Endothelial cell of umbilical vein (primary cell): ENCODE results near the gene LAPTM4A. TPM values are rescaled to one million over a fixed set of nuclear protein-coding genes. Genes with fewer than 3 reads are reported as not detected.

Experiments
- BruUV-seq: library from RNA; stranded (reverse); fragments of 400-500 nt; replicated peaks from 2 replicates; lab custom pipeline; 2021; lab: Mats Ljungman, UMichigan
- CTCF ChIA-PET: fragments of 300-600, 350-600 bp; sonication (Branson Sonifier 250); formaldehyde crosslinking; loops from one replicate; lab custom pipeline; 2021; ENCODE audit warnings: antibody characterized with exemption, inconsistent platforms; lab: Charles Lee
- POLR2A ChIA-PET: fragments of 300-600, 350-600 bp; sonication (Branson Sonifier 250); formaldehyde crosslinking; loops from one replicate; lab custom pipeline; 2021; ENCODE audit warnings: antibody characterized with exemption, inconsistent platforms; lab: Charles Lee
- DNase-seq: peaks from one replicate; pipeline ENCODE4 v3.0.0-alpha.2; 2011; ENCODE audit warnings: low read depth, low spot score
- FAIRE-seq: peaks from 2 replicates; lab custom pipeline; 2011; peaks lifted over from hg19 to GRCh38; lab: Jason Lieb, UNC
- H2AFZ ChIP-seq: 2 replicates; pipeline ENCODE4 v1.6.0; 2012; ENCODE audit warnings: low read depth, low read length, control low read depth, inconsistent platforms
- H3K27ac ChIP-seq: 2 replicates; pipeline ENCODE4 v1.5.1; 2011; ENCODE audit warnings: low read depth, mild to moderate bottlenecking, control low read depth, low read length, moderate library complexity; ENCODE audit not compliant: insufficient read depth
- H3K27me3 ChIP-seq, 2 experiments: 2 replicates each; pipeline versions ENCODE4 v1.6.0 to v1.6.1; 2011; ENCODE audit warnings: low read length in 2 of 2, mixed read lengths in 1 of 2; ENCODE audit not compliant: control insufficient read depth in 2 of 2, insufficient read depth in 2 of 2
- H3K36me3 ChIP-seq, 2 experiments: 2 replicates in 1 of 2; 3 replicates in 1 of 2; pipeline ENCODE4 v1.5.1; 2011; ENCODE audit warnings: low read length in 2 of 2, mild to moderate bottlenecking in 1 of 2, moderate library complexity in 1 of 2; ENCODE audit not compliant: control insufficient read depth in 2 of 2, insufficient read depth in 2 of 2; ENCODE audit errors: extremely low read depth in 1 of 2
- H3K4me1 ChIP-seq: 3 replicates; pipeline ENCODE4 v1.5.1; 2011; ENCODE audit warnings: mild to moderate bottlenecking, low read length; ENCODE audit not compliant: control insufficient read depth, insufficient read depth; ENCODE audit errors: extremely low read depth
- H3K4me2 ChIP-seq: 2 replicates; pipeline ENCODE4 v1.6.1; 2011; ENCODE audit warnings: low read length, control low read depth, mixed read lengths; ENCODE audit not compliant: insufficient read depth
- H3K4me3 ChIP-seq, 3 experiments: fragments of 200-600 bp in 1 of 3; sonication (generic), shearing (Covaris generic) in 1 of 3; replicated peaks in 1 of 3; 2 replicates each; pipeline ENCODE4 v1.5.1; 2011 to 2016; ENCODE audit warnings: control low read depth in 3 of 3, low read length in 3 of 3, mild to moderate bottlenecking in 2 of 3, inconsistent platforms in 1 of 3, low read depth in 1 of 3, moderate library complexity in 1 of 3; ENCODE audit not compliant: insufficient read depth in 1 of 3
- H3K79me2 ChIP-seq: 2 replicates; pipeline ENCODE4 v1.6.0; 2012; ENCODE audit warnings: low read length, inconsistent platforms; ENCODE audit not compliant: control insufficient read depth, insufficient read depth
- H3K9ac ChIP-seq: replicated peaks from 2 replicates; pipeline ENCODE3; 2011; ENCODE audit warnings: low read length, control low read depth; ENCODE audit not compliant: insufficient read depth; ENCODE audit errors: extremely low read depth
- H3K9me1 ChIP-seq: replicated peaks from 3 replicates; pipeline ENCODE4 v1.6.0; 2011; ENCODE audit warnings: mild to moderate bottlenecking, low read length; ENCODE audit not compliant: control insufficient read depth, insufficient read depth; ENCODE audit errors: extremely low read depth
- H3K9me3 ChIP-seq: replicated peaks from 2 replicates; pipeline ENCODE4 v1.5.1; 2012; ENCODE audit warnings: low read length, inconsistent platforms; ENCODE audit not compliant: control insufficient read depth, insufficient read depth
- H4K20me1 ChIP-seq: replicated peaks from 2 replicates; pipeline ENCODE3; 2011; ENCODE audit warnings: mild to moderate bottlenecking, low read length; ENCODE audit not compliant: control insufficient read depth, insufficient read depth; ENCODE audit errors: extremely low read depth
- EZH2 ChIP-seq: IDR thresholded peaks from 2 replicates; pipeline ENCODE4 v1.6.1; 2012; ENCODE audit warnings: borderline replicate concordance, low read depth, mild to moderate bottlenecking, moderate library complexity, low read length, inconsistent platforms; ENCODE audit not compliant: severe bottlenecking
- GATA2 ChIP-seq: IDR thresholded peaks from 2 replicates; pipeline ENCODE4 v1.7.0; 2011; ENCODE audit warnings: low read depth, mild to moderate bottlenecking, moderate library complexity, mixed read lengths, low read length; ENCODE audit not compliant: insufficient read length, insufficient read depth
- JUN ChIP-seq: IDR thresholded peaks from 2 replicates; pipeline ENCODE4 v1.6.1; 2011; ENCODE audit warnings: borderline replicate concordance, low read depth; ENCODE audit not compliant: insufficient read length, insufficient read depth
- MYC ChIP-seq: IDR thresholded peaks from one replicate; pipeline ENCODE4 v1.6.1; 2011; ENCODE audit warnings: mild to moderate bottlenecking, low read depth, low read length
- POLR2A ChIP-seq: IDR thresholded peaks from 2 replicates; pipeline ENCODE4 v1.6.1; 2012; ENCODE audit warnings: low read depth, mild to moderate bottlenecking, control low read depth, low read length
- POLR2AphosphoS5 ChIP-seq: IDR thresholded peaks from 2 replicates; pipeline ENCODE4 v1.6.1; 2012; ENCODE audit warnings: low read depth, mild to moderate bottlenecking, control low read depth, low read length, moderate library complexity; ENCODE audit not compliant: insufficient read depth
- dilution Hi-C: fragments of 300-500 bp; cut with MboI; formaldehyde crosslinking; loops from one replicate; pipeline ENCODE4 v1.15.0; 2019; ENCODE audit warnings: low sequenced_read_pairs; ENCODE audit not compliant: extremely low pct_ligation_motif_present
- intact Hi-C: fragments of 100-400 bp; cut with micrococcal nuclease; formaldehyde crosslinking; loops from one replicate; pipeline ENCODE4 v1.10.0; 2022
- polyA plus RNA-seq, 4 experiments: library from polyadenylated mRNA; depleted of rRNA in 3 of 4; stranded (reverse) in 3 of 4; unstranded in 1 of 4; fragments of >200 nt; gene quantifications; 2 replicates each; pipeline versions ENCODE4 v1.2.1 to v1.2.3, GENCODE V29; 2011 to 2012; ENCODE audit warnings: missing spikeins in 1 of 4
- total RNA-seq: library from RNA; stranded (reverse); gene quantifications from 2 replicates; pipeline ENCODE4 v1.2.3, GENCODE V29; 2021
- TF ChIP-seq, protein P1 (sequence below): IDR thresholded peaks from 2 replicates; pipeline ENCODE4 v1.6.1; 2011; ENCODE audit not compliant: insufficient read depth, insufficient read length
- TF ChIP-seq, protein P2 (sequence below), 2 donors: IDR thresholded peaks; 1 replicate in 1 of 2; 2 replicates in 1 of 2; pipeline ENCODE4 v1.5.1; 2011; ENCODE audit warnings: low read length in 2 of 2, mild to moderate bottlenecking in 2 of 2, moderate library complexity in 2 of 2, control low read depth in 1 of 2, inconsistent platforms in 1 of 2, low read depth in 1 of 2; ENCODE audit not compliant: insufficient read depth in 1 of 2; ENCODE audit errors: extremely low read depth in 1 of 2

The LAPTM4A gene
- total and polyA plus RNA-seq, 2 donors (not counting 3 experiments of a cell fraction or from before 2014, with no cell fraction given) = 155 to 427 TPM

DNA sequence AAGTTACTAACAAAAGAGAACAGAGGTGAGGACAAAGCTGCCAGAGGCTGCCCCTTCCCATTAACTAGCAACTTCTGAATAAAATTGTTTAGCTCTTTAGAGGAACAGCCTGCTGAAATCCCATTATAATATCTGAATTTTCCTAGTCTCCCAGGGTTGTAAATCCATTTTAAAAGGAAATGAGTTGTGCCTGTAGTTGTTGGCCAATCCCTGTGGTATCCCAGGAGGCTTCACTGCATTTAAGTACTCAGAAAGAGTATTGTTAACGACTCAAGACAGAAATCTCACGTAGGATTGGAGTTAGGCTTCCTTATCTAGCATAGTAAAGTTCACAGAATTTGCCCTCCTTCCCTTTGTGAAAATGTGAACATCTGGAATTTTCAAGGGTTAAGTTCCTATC lies 8.9 kb downstream of the LAPTM4A start:
- H3K9me1 ChIP-seq = no peaks in the 10 kb centered on the region
- peak overlapping the region; percentile 21 for H3K4me2 ChIP-seq
- POLR2A ChIA-PET = no interaction called here
- dilution Hi-C loops = no loop called here
- FAIRE-seq (peak; percentile 42), DNase-seq (peak; percentile 24)
- peaks cover 35% of the 10 kb centered on the region for H3K4me1 ChIP-seq
- H3K79me2 ChIP-seq = peaks cover 71% of the 10 kb centered on the region
- H3K4me3 ChIP-seq = no peak overlapping the region
- H2AFZ ChIP-seq = no peak overlapping the region
- no TSS peak for BruUV-seq
- peaks cover 0 to 2% of the 10 kb centered on the region in 2 experiments for H3K36me3 ChIP-seq
- no peaks in the 10 kb centered on the region for H3K27me3 ChIP-seq
- H3K9me3 ChIP-seq = no peaks in the 10 kb centered on the region
- CTCF ChIA-PET = interaction anchor here (1.0 to 12.6 kb wide), 4 partner anchors 8 to 53 kb away, joined by 3 to 146 read pairs (median 4); no protein-coding TSS in a partner anchor
- H4K20me1 ChIP-seq = peaks cover 2% of the 10 kb centered on the region
- intact Hi-C loops = loop anchor here (1.0 kb wide), 1 partner anchor 9 kb away; the partner anchor contains the start of gene LAPTM4A
- peak overlapping the region; percentile 34 for H3K27ac ChIP-seq
- TF ChIP-seq JUN = no peak
- no peak for TF ChIP-seq POLR2AphosphoS5
- TF ChIP-seq, protein P1, sequence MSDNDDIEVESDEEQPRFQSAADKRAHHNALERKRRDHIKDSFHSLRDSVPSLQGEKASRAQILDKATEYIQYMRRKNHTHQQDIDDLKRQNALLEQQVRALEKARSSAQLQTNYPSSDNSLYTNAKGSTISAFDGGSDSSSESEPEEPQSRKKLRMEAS = no peak
- no peak for TF ChIP-seq POLR2A
- TF ChIP-seq MYC = no peak
- TF ChIP-seq GATA2 = peak; percentile 47
- no peak for TF ChIP-seq EZH2
- TF ChIP-seq, protein P2, sequence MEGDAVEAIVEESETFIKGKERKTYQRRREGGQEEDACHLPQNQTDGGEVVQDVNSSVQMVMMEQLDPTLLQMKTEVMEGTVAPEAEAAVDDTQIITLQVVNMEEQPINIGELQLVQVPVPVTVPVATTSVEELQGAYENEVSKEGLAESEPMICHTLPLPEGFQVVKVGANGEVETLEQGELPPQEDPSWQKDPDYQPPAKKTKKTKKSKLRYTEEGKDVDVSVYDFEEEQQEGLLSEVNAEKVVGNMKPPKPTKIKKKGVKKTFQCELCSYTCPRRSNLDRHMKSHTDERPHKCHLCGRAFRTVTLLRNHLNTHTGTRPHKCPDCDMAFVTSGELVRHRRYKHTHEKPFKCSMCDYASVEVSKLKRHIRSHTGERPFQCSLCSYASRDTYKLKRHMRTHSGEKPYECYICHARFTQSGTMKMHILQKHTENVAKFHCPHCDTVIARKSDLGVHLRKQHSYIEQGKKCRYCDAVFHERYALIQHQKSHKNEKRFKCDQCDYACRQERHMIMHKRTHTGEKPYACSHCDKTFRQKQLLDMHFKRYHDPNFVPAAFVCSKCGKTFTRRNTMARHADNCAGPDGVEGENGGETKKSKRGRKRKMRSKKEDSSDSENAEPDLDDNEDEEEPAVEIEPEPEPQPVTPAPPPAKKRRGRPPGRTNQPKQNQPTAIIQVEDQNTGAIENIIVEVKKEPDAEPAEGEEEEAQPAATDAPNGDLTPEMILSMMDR (IDR thresholded peaks at IDR 0.05; ENCODE audit: extremely low read depth in 1 of 2, insufficient read depth in 1 of 2, low read depth in 1 of 2, low read length in 2 of 2) = no peak
- H3K9ac ChIP-seq = no peak overlapping the region
